Dedifferentiated amniotic fluid mesenchymal stem cell (primary cell): ENCODE measurements around the gene FOXO1.

ENCODE experiments used
- DNase-seq: peaks from one replicate; pipeline ENCODE4 v3.0.0-alpha.2; 2016; ENCODE audit errors: extremely low spot score

FOXO1 gene

GRCh38 chr13:40578055-40578454 is 88.4 kb downstream of the FOXO1 start:
- DNase-seq, result no peak

DNA sequence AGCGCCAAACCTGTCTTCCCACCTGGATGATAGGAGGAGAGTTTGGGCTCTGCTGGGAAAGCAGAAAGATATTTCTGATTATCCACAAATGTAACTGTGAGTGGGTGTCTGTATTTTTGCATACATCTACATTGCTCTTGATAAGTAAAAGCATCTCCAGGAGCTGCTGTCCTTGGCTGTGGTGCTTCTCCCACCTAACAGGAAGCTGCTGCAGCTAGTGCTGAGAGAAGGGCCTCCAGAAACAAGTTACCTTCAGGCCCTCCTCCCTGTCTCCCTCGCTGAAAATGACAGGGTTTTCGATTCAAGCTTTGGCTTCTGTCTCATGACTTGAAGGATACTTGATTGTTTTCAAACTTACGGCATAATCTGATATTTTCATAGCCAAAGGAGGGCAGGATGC is 90.1 kb downstream of the FOXO1 start:
- no peak for DNase-seq

DNA sequence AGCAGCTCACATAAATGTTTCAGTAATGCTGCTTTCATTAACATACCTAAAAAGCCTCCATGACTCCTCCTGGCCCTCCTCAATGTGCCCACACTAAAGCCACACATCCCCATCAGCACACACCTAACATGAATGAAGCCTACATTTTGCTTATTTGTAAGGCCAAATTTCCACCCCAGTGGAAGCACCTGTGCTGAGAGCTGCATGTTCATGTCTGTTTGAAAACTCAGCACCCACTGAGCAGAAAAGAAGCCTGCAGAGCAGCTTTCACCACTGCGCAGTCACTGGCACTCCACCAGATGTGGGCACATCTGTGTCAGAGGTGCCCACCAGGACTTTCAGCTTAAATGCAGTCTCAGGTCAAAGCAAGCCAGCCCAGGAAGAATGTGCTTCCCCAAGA is 93.5 kb downstream of the FOXO1 start:
- no peak for DNase-seq

DNA sequence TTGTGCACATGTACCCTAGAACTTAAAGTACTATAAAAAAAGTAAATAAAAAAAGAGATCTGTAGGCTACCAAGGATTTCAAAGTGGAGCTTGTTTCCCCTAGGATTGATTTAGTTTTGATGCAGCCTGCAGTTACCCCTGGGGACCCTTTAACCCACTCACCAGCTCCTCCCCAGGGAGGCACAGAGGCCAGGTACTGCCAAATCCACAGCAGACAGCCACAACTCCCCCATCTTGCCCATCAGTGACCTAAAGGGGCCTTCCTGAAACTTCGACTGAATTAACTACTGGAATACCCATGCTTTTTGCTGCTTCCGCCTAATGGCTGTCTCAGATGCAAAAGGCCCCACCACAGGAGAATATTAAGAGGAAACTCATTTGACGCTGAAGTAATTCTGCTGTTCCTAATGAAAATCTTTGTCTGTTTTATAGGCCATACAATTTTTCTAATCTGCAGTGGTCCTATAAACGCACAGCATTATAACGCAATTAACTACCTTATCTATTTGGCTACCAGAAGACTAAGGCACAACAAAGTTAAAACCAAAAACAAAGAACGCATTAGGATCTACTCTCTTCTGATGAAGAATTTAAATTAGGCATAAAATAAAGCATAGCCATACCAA is 95.0 kb downstream of the FOXO1 start:
- no peak for DNase-seq

DNA sequence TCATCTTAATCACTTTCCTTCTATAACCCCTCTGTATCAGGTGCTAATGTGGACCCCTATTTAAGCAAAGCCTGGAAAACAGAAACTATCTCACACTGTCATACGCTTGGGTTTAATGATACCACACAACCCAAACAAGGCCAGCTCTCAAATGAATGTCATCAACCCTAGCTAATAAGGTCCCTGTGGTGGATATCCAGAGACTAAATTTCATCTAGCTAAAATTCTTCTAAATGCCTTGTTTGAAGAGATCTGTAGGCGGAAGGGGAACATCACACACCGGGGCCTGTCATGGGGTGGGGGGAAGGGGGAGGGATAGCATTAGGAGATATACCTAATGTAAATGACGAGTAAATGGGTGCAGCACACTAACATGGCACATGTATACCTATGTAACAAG is 95.5 kb downstream of the FOXO1 start:
- DNase-seq, result no peak

DNA sequence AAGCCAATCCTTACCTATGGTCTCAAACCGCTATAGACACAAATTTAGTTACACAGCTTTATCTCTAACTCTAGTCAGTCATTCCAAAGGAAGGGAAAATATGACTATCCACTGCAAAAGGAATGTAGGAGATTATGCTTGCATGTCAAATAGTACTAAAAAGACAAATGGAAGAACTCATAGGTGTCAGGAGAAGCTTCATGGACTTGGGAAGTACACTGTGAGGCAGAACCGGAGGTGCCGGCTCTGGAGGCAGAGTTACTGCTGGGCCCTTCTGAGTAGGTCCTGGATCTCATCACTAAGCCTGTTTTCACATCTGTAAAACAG is 97.5 kb downstream of the FOXO1 start:
- no peak for DNase-seq

DNA sequence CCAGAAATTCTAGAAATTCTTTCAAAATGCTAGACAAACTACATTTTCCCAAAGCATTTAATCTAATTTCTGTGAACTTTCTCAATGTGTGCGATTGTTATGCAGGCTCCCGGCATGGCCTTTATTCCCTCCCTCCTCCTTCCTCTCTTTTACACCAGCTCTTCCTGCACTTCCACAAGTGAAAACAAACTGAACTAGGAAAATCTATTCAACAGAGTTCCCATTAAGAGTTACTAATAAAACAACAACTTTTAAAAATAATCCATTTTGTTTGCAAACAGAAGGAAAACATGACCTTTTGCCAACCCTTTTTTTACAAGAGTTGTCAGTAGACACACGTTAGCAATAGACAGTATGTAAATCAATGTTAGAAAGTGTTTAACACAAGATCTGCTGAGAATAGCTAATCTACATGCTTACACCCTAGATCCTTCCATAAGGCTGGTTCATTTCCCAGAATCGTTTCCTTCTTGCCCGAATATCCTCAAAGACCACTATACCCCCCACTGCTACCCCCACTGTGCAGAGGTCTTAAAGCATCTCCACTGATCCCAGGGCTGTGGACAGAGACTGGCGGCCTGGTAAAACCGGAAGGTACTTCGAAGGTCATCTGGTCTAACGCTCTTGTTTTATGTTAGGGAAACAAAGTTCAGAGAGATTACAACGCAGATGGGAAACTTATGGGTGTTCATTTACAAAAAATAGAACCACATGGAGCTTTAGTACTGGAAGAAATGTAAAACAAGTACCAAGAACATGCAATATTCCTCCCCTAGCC is 98.0 kb downstream of the FOXO1 start:
- DNase-seq, result no peak

DNA sequence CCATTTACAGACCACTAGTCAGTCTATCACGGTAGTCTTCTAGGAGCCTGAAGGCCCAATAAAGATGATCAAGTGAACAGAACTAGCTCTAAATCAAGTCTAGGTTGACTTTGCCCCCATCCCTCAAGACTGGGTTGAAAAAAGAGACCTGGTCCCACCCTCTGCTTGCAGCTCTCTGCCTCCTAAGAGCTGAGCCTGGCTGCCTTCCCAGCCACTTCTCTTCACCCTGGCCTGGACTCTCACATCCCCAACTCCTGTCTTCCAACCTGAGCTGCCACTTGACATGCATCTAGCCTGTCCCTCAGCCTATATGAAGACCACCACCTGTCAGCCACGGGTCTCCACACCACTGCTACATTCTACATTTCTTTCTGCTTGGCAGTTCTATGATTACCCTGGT is 99.6 kb downstream of the FOXO1 start:
- DNase-seq, result no peak

- DNase-seq, result no peak
Measured at GRCh38 chr13:40565282-40566148, 100.9 kb downstream of the FOXO1 start.

GRCh38 chr13:40564342-40565001 is 102.0 kb downstream of the FOXO1 start:
- DNase-seq, result no peak

- DNase-seq, result no peak
Measured at GRCh38 chr13:40563350-40564125, 102.9 kb downstream of the FOXO1 start.

GRCh38 chr13:40562975-40563349 is 103.5 kb downstream of the FOXO1 start:
- no peak for DNase-seq

DNA sequence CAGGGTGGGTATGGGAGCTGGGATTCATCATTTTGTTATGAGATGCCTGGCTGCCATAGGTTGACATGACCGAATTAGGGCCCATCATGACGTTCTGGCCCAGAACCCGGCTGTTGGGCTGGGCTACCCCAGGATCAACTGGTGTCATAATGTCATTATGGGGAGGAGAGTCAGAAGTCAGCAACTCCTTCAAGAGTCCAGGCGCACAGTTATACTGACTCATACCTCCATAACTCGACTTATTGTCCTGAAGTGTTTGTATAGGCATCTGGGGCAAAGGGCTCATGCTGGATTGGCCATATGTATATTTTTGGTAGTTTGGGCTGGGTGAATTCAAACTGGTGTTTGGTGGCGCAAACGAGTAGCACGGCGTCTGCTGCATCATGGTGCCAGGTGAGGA is 106.5 kb downstream of the FOXO1 start:
- no peak for DNase-seq

GRCh38 chr13:40558656-40559055 is 107.8 kb downstream of the FOXO1 start:
- no peak for DNase-seq

DNA sequence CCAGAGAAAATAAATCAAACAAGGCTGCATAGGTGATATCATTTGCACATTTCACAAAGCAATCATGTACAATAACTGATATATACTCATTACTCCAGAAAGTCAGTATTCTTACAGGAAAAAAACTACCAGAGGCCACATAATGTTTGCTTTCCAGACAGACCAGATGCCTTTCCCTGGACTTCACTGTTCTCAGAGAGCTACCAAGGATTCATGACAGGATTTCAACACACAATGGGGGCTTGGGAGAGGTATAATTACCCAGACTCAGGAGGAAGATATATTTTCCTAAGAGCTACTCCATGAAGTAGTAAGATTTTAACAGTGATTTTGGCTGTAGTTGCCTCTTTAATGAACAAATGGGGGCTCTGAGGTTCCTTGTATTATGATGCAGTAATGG is 110.0 kb downstream of the FOXO1 start:
- DNase-seq, result no peak

DNA sequence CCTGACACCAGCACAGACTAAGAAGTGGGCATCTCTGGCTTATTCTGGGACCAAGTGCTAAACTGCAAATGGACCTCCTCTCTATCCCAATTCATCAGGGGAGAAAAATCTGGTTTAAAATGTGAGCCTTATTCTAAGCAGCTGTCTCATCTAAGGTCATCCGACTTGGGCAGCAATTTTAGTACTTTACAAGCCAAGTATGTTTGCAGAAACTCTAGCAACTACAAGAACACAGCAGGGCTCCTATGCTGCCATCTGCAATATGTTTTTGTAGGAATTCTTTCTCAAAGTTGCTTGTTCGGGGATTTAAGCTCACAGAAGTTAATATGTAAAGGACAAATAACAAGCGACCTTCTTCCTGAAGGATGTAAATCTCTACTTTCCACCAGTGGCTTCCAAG is 113.1 kb downstream of the FOXO1 start:
- no peak for DNase-seq

DNA sequence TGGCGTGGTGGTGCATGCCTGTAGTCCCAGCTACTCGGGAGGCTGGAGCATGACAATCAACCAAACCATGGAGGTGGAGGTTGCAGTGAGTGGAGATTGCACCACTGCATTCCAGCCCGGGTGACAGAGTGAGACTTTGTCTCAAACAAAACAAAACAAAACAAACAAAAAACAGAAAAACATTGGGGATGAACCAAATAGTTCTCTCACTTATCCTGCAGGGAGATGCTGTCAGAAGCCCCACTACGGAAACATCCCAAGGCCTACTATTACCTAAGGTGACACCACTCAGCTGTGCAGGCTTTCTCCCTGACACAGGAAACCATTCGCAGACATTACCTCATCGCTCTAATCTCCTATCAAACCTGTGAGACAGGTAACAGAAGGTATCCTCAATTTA is 113.5 kb downstream of the FOXO1 start:
- no peak for DNase-seq

- DNase-seq, result no peak
Measured at GRCh38 chr13:40550130-40550529, 116.3 kb downstream of the FOXO1 start.

GRCh38 chr13:40549500-40550094 is 116.8 kb downstream of the FOXO1 start:
- no peak for DNase-seq

DNA sequence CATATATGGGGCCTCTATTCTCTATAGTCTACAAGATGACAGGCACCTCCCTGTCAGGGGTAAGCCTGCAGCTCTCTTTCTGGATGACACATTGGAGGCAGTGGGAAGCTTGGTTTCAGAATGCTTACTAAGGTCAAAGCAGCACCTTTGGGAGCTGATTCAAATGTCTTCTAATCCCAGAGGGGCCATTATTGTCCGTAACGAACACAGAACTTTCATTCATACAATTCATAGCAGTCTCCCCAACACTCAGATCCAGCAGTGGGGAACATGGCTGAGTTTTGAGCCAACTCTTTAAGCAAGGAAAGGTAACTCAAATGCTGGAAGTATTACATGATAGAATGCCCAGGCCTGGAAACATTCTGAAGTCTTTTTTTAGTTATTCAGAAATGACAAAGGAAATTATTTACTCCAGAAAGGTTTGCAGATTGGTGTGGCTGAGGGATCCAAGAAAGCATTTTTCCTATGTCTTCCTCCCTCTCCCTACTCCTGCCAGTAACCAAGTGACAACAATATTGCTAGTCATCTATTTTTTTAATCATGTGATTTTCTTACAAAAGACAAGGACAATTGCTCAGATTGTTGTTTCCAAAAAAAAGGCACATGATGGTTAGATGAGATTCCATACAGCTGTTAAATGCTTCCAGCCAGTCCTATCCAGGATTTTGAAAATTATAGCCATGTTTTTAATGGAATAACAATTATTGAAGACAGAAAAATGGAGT is 118.7 kb downstream of the FOXO1 start:
- DNase-seq, result no peak

DNA sequence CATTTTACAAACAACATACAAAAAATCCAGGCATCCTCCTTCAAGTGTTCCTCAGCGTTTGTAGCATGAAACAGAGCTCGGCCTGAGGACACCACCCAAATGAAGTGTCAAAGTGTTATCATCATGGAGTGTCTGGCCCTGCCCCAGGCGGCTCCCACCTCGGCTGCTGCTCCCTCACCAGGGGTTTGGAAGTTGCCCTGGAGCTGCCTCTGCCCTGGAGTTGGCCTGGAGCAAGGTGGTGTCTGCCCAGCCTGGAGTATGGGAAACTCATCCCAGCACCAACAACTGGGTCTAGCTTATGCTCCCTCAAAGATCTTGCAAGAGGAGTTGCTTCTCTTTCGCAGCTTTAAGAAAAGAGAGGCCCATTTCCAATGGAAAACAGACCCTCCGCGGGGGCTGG is 120.4 kb downstream of the FOXO1 start:
- no peak for DNase-seq
